NB4 (cell line): ENCODE measurements around the gene EHMT2.

ENCODE experiments used
- CTCF ChIP-seq: IDR thresholded peaks from one replicate; pipeline ENCODE4 v1.5.1; 2012; ENCODE audit warnings: low read depth, low read length
- MAX ChIP-seq: IDR thresholded peaks from 2 replicates; pipeline ENCODE4 v1.6.1; 2011; ENCODE audit warnings: low read depth, low read length
- POLR2A ChIP-seq: IDR thresholded peaks from 2 replicates; pipeline ENCODE4 v1.6.1; 2011; ENCODE audit warnings: mild to moderate bottlenecking; ENCODE audit not compliant: insufficient read length; ENCODE audit errors: extremely low read depth

GRCh38 chr6:31928672-31928939 is 31.1 kb upstream of the EHMT2 start:
- TF ChIP-seq CTCF (no peak), POLR2A (no peak), MAX (no peak)
